DOHH2 (cell line): ENCODE measurements around the gene CD93.

ENCODE experiments used
- H3F3A ChIP-seq: fragments of 200-600 bp; sonication (generic), shearing (Covaris generic); 2 replicates; pipeline ENCODE4 v1.6.0; 2016; ENCODE audit warnings: antibody characterized with exemption, mild to moderate bottlenecking; ENCODE audit not compliant: control insufficient read depth, insufficient read depth
- H3K27ac ChIP-seq: fragments of 200-600 bp; sonication (generic); 2 replicates; pipeline ENCODE4 v1.5.1; 2014; ENCODE audit warnings: low read depth, mild to moderate bottlenecking, low read length, moderate library complexity
- H3K27me3 ChIP-seq: fragments of 200-600 bp; sonication (generic); 2 replicates; pipeline ENCODE4 v1.6.1; 2014; ENCODE audit warnings: mild to moderate bottlenecking, low read length, mixed read lengths; ENCODE audit not compliant: control insufficient read depth
- H3K36me3 ChIP-seq: fragments of 200-600 bp; sonication (generic); 2 replicates; pipeline ENCODE4 v1.6.1; 2014; ENCODE audit warnings: mild to moderate bottlenecking, low read length, moderate library complexity, mixed read lengths; ENCODE audit not compliant: control insufficient read depth
- H3K4me1 ChIP-seq: fragments of 200-600 bp; sonication (generic); 2 replicates; pipeline ENCODE4 v1.6.1; 2014; ENCODE audit warnings: mild to moderate bottlenecking, low read length, mixed read lengths; ENCODE audit not compliant: control insufficient read depth
- H3K4me2 ChIP-seq: fragments of 200-600 bp; sonication (generic); 2 replicates; pipeline ENCODE4 v1.6.0; 2014; ENCODE audit warnings: mild to moderate bottlenecking, low read length, moderate library complexity
- H3K4me3 ChIP-seq: fragments of 200-600 bp; sonication (generic); 2 replicates; pipeline ENCODE4 v1.5.1; 2014; ENCODE audit warnings: mild to moderate bottlenecking, low read length, mixed read lengths
- H3K79me2 ChIP-seq: fragments of 200-600 bp; sonication (generic); 2 replicates; pipeline ENCODE4 v1.6.1; 2014; ENCODE audit warnings: mild to moderate bottlenecking, low read length, mixed read lengths; ENCODE audit not compliant: control insufficient read depth
- H3K9me2 ChIP-seq: fragments of 200-600 bp; sonication (generic); replicated peaks from 2 replicates; pipeline ENCODE4 v1.6.1; 2014; ENCODE audit warnings: mild to moderate bottlenecking, low read length, mixed read lengths; ENCODE audit not compliant: control insufficient read depth
- H3K9me3 ChIP-seq: fragments of 200-600 bp; sonication (generic); 2 replicates; pipeline ENCODE4 v1.6.1; 2014; ENCODE audit warnings: antibody characterized with exemption, low read length, mixed read lengths; ENCODE audit not compliant: control insufficient read depth, insufficient read depth
- H4K20me1 ChIP-seq: fragments of 200-600 bp; sonication (generic); 2 replicates; pipeline ENCODE4 v1.6.0; 2014; ENCODE audit warnings: low read depth, mild to moderate bottlenecking, antibody characterized with exemption, low read length, moderate library complexity; ENCODE audit not compliant: control insufficient read depth, insufficient read depth
- EZH2phosphoT487 ChIP-seq: fragments of 200-600 bp; sonication (generic); IDR thresholded peaks from 2 replicates; pipeline ENCODE4 v1.6.1; 2017; ENCODE audit warnings: borderline replicate concordance, mild to moderate bottlenecking, antibody characterized with exemption, low read length, moderate library complexity, mixed read lengths
- TF ChIP-seq, protein P1 (sequence below): fragments of 200-600 bp; sonication (generic); IDR thresholded peaks from one replicate; pipeline ENCODE4 v1.5.1; 2014; ENCODE audit warnings: antibody characterized with exemption, mild to moderate bottlenecking, low read depth, low read length; ENCODE audit not compliant: poor library complexity, severe bottlenecking

CD93 gene

DNA sequence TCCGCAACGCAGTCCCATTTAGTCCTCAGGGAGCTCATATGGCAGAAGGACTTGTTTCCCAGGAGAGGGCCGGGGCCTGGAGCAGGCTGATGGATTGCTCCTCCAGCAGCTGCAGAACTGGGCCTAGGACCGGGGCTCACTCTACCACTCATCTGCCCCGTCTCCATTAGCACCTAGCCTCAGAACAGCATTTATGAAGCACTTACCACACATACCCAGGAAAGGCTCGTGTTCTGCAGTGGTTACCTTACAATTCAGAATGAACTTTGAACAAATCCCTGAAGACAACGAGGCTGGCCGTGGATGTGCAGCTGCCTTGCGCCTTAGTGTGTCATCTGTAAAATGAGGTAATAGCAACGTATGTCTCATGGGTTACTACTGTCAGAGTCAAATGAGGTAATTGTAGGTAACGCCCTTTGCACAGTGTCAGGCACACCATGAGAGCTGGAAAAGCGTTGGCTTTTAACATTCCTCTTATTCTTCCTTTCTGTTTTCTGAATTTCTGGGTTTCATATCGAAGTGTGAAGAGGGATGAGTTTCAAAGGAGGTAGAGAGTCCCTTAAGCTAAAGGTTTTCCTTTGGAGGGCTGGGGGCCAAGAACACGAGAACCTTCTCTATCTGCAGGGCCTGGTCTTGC is 46.3 kb upstream of the CD93 start:
- Histone ChIP-seq H3K9me2 (no peaks in the 10 kb centered on the region), H3K4me3 (no peak overlapping the region), H3F3A (no peaks in the 10 kb centered on the region), H3K9me3 (no peaks in the 10 kb centered on the region), H3K79me2 (no peaks in the 10 kb centered on the region), H4K20me1 (no peaks in the 10 kb centered on the region), H3K4me1 (no peaks in the 10 kb centered on the region), H3K4me2 (no peak overlapping the region), H3K27me3 (no peaks in the 10 kb centered on the region), H3K36me3 (no peaks in the 10 kb centered on the region), H3K27ac (no peak overlapping the region)
- TF ChIP-seq EZH2phosphoT487 = no peak
- TF ChIP-seq, protein P1, sequence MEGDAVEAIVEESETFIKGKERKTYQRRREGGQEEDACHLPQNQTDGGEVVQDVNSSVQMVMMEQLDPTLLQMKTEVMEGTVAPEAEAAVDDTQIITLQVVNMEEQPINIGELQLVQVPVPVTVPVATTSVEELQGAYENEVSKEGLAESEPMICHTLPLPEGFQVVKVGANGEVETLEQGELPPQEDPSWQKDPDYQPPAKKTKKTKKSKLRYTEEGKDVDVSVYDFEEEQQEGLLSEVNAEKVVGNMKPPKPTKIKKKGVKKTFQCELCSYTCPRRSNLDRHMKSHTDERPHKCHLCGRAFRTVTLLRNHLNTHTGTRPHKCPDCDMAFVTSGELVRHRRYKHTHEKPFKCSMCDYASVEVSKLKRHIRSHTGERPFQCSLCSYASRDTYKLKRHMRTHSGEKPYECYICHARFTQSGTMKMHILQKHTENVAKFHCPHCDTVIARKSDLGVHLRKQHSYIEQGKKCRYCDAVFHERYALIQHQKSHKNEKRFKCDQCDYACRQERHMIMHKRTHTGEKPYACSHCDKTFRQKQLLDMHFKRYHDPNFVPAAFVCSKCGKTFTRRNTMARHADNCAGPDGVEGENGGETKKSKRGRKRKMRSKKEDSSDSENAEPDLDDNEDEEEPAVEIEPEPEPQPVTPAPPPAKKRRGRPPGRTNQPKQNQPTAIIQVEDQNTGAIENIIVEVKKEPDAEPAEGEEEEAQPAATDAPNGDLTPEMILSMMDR = no peak

- no peaks in the 10 kb centered on the region for H3K4me1 ChIP-seq
Observed at GRCh38 chr20:23131766-23132165, 45.6 kb upstream of the CD93 start.

GRCh38 chr20:23130622-23131140 is 44.6 kb upstream of the CD93 start:
- TF ChIP-seq EZH2phosphoT487 = no peak
- TF ChIP-seq, protein P1 = no peak
- H3K79me2 ChIP-seq = no peaks in the 10 kb centered on the region
- H3F3A ChIP-seq = no peaks in the 10 kb centered on the region
- H3K9me2 ChIP-seq = no peaks in the 10 kb centered on the region
- no peaks in the 10 kb centered on the region for H3K27me3 ChIP-seq
- H3K4me1 ChIP-seq = peaks cover 9% of the 10 kb centered on the region
- no peak overlapping the region for H3K4me2 ChIP-seq
- H3K9me3 ChIP-seq = no peaks in the 10 kb centered on the region
- H3K36me3 ChIP-seq = no peaks in the 10 kb centered on the region
- no peak overlapping the region for H3K27ac ChIP-seq
- no peak overlapping the region for H3K4me3 ChIP-seq
- H4K20me1 ChIP-seq = no peaks in the 10 kb centered on the region

More at GRCh38 chr20:23131766-23132165, 45.6 kb upstream of the CD93 start:
- Histone ChIP-seq H3K9me3 (no peaks in the 10 kb centered on the region), H3K27me3 (no peaks in the 10 kb centered on the region), H3K9me2 (no peaks in the 10 kb centered on the region), H3K4me3 (no peak overlapping the region), H3K27ac (no peak overlapping the region), H4K20me1 (no peaks in the 10 kb centered on the region), H3K79me2 (no peaks in the 10 kb centered on the region), H3K36me3 (no peaks in the 10 kb centered on the region), H3F3A (no peaks in the 10 kb centered on the region), H3K4me2 (no peak overlapping the region)
- TF ChIP-seq EZH2phosphoT487 = no peak
- TF ChIP-seq, protein P1 = no peak
